NCI-H2196 (cell line): ENCODE measurements around the gene CEMIP.
A peak's percentile ranks its signal among the peaks of the same experiment; 100 is the strongest.

ENCODE experiments used
- DNase-seq: peaks from one replicate; lab custom pipeline; 2025; ENCODE audit not compliant: unreplicated experiment; lab: John Stamatoyannopoulos, UW

The CEMIP gene

DNA sequence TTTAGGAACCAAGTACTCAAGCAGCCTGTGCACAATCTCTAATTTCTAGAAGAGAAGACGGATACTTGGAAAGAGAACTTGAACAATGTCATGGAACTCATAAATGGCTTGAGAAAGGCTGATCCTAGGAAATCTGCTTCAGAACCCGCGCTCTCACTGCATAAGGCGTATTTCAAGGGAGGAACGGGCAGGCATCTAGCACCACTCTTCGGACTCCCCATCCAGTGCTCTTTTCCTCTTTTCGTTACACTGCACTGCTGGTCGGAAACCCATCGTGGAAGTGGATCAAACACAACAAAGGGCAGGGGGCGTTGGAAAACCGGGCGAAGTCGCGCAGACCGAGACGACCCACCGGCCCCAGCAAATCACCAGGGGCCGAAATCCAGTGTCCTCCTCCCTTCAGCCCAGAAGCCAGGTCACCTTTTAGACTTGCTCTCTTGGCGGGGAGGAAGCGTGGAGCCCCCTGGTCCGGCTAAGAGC lies 221.0 kb downstream of the CEMIP start:
- no peak for DNase-seq

DNA sequence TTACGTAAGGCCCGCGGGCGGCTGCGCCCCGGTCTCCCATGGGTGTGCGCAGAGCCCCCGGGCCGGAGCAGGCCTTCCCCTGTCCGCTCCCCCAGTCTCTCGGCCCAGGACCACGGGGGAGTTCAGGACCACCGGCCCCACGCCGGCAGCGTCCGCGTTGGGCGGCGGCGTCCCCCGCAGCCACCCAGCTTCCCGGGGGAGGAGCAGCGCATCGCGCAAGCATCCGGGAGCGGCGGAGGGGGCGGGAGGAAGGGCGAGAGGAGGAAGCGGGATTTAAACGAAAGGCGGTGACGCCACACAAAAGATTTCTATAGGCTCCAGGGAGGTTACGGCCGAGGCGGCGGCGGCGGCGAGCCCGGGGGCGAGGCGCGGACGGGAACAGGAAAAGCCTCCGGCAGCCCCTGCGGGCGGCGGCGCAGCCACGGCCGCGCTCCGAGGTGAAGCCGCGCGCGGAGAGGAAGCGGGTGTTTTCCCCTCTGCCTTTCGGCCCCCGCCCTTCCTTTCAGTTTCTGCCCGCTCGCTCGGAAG lies 221.5 kb downstream of the CEMIP start, which contains the start of gene TLNRD1:
TLNRD1 (plus strand) TSS at position 300 of the 528 bp plus-strand sequence. CDS start 1,349 bp downstream, outside the sequence.
- peak; percentile 66 for DNase-seq
